ENCODE data around the gene TBX3.
A peak's percentile ranks its signal among the peaks of the same experiment; 100 is the strongest.

Gene TBX3

DNA sequence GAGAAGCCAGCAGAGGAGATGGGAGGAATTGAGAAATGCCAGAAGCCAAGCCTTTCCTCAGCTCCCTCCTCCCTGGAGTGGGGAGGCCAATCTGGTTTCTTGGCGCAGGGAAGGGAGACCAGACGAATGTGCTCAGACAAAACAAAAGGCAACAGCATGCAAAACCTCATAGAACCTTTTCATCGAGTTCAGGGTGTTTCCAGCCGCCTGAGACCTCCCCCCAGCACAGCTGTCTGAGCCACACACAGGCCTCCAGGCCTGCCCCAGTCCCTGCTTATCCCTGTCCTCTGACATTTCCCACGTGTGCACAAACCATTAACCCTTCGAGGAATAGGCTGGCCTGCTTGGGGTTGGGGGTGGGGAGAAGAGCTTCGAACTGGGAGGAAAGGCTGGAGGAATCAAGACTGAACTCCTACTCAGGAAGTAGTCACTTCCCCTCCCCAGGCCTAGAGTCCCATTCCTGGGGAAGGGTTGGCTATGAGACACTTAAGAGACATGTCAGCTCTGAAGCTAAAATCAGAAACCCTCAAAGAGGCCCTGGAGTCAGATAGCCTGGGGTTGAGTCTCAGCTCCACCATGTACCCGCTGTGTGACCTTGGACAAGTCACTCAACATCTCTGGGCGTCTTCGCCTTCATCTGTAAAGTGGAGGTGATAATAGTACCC lies 10.7 kb downstream of the TBX3 start:
- H3K36me3 ChIP-seq (ENCODE audit: insufficient read depth, low read length): peaks cover 39% of the 10 kb centered on the region
- H3K27me3 ChIP-seq (ENCODE audit: insufficient read depth, low read length): no peaks in the 10 kb centered on the region
- peaks cover 8% of the 10 kb centered on the region for H3K79me2 ChIP-seq (ENCODE audit: control insufficient read depth, insufficient read depth, low read length, unreplicated experiment)
- no peaks in the 10 kb centered on the region for H3K4me1 ChIP-seq (ENCODE audit: control insufficient read depth, insufficient read depth, low read length, unreplicated experiment)
- no peak overlapping the region for H3K4me3 ChIP-seq (ENCODE audit: low read depth, low read length)
- no peak overlapping the region for H2AFZ ChIP-seq (ENCODE audit: low read length, unreplicated experiment)
- H3K27ac ChIP-seq (ENCODE audit: low read depth, low read length): 0 out of 2 replicates have a peak overlapping the region, but pooled peaks have one; percentile 4

GRCh38 chr12:114672817-114673168 lies 11.2 kb downstream of the TBX3 start:
- Histone ChIP-seq H2AFZ (ENCODE audit: low read length, unreplicated experiment) (no peak overlapping the region), H3K4me3 (ENCODE audit: low read depth, low read length) (no peak overlapping the region), H3K36me3 (ENCODE audit: insufficient read depth, low read length) (peaks cover 35% of the 10 kb centered on the region), H3K79me2 (ENCODE audit: control insufficient read depth, insufficient read depth, low read length, unreplicated experiment) (peaks cover 5% of the 10 kb centered on the region), H3K27ac (ENCODE audit: low read depth, low read length) (no peak overlapping the region), H3K27me3 (ENCODE audit: insufficient read depth, low read length) (no peaks in the 10 kb centered on the region), H3K4me1 (ENCODE audit: control insufficient read depth, insufficient read depth, low read length, unreplicated experiment) (no peaks in the 10 kb centered on the region)

DNA sequence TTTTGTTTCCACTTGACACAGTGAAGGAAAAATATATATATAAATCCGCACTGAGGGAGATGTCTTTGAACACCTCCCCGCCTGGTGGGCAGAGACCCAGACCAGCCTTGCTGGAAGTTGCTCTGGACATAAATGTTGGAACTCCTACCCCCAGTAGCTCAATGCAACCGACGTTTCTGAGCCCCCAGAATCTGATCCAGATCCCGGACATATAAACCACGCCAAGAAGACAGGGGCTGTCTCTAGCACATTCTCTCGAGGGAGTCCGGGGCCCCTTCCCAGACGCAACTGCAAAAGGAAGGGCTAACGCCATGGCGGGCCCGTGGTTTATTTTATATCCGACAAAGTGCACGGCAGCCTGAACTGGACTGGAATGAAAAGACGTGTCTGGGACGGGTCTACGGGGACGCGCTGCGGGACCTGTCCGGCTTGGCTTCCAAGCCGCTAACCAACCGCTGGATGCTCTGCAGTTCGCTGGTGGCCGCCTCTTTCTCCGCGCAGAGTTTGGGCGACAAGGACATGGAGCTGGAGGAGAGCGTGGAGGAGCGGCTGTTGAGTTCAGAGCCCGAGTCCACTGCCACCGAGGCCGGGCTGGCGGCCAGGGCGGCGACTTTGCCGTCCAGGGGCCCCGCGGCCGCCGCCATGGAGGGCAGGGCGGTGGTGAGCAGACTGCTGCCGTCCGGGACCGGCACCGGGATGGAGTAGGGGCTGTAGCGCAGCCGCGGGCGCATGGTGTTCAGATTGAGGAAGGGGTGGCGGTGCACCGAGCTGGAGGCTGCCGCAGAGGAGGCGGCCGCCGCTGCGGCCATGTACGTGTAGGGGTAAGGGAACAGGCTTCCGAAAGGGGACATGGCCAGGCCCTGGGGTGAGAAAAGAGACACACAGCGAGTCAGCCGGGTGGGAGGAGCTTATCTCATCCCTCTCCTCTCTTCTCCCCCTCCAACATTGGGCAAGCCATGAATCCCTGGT lies 12.2 kb downstream of the TBX3 start:
- no peak overlapping the region for H3K4me3 ChIP-seq (ENCODE audit: low read depth, low read length)
- H3K27me3 ChIP-seq (ENCODE audit: insufficient read depth, low read length): no peaks in the 10 kb centered on the region
- H3K27ac ChIP-seq (ENCODE audit: low read depth, low read length): no peak overlapping the region
- H3K36me3 ChIP-seq (ENCODE audit: insufficient read depth, low read length): peaks cover 26% of the 10 kb centered on the region
- no peaks in the 10 kb centered on the region for H3K4me1 ChIP-seq (ENCODE audit: control insufficient read depth, insufficient read depth, low read length, unreplicated experiment)
- H2AFZ ChIP-seq (ENCODE audit: low read length, unreplicated experiment): no peak overlapping the region
- peaks cover 5% of the 10 kb centered on the region for H3K79me2 ChIP-seq (ENCODE audit: control insufficient read depth, insufficient read depth, low read length, unreplicated experiment)

- H3K27me3 ChIP-seq (ENCODE audit: insufficient read depth, low read length): no peaks in the 10 kb centered on the region
- peaks cover 3% of the 10 kb centered on the region for H3K79me2 ChIP-seq (ENCODE audit: control insufficient read depth, insufficient read depth, low read length, unreplicated experiment)
- H3K4me1 ChIP-seq (ENCODE audit: control insufficient read depth, insufficient read depth, low read length, unreplicated experiment): no peaks in the 10 kb centered on the region
- no peak overlapping the region for H2AFZ ChIP-seq (ENCODE audit: low read length, unreplicated experiment)
- H3K27ac ChIP-seq (ENCODE audit: low read depth, low read length): no peak overlapping the region
- H3K36me3 ChIP-seq (ENCODE audit: insufficient read depth, low read length): peaks cover 20% of the 10 kb centered on the region
- no peak overlapping the region for H3K4me3 ChIP-seq (ENCODE audit: low read depth, low read length)
Measured at GRCh38 chr12:114671066-114671442, 12.9 kb downstream of the TBX3 start.

DNA sequence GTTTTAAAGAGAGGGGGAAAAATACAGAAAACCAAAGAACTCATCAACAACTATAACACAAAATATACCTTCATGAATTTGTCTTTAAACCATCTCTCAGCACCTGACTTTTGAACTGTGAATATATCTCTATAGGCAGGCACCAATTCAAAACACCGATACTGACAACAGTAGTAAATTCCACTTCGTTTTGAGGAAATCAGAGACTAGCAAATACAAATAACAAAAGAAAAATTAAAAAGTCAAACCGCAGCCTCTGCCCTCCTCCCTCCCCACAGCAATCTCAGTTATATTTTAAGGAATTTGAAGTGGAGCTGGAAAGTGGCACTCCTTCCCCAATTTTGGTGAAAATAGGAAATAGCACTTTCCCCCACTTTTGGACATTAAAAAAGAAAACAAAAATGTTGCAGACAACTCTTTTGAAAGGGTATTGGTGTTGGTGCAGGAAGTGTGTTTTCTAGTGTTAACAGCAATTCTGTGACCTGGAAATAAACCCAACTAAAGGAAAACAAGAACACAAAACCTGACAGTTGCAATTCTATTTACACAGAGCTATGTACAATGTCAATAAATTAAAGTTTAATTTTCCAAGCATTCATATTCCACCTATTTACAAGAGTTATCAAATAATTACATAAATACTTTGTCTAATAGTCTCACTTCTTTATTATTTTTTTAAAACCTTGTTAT lies 13.5 kb downstream of the TBX3 start:
- peaks cover 3% of the 10 kb centered on the region for H3K79me2 ChIP-seq (ENCODE audit: control insufficient read depth, insufficient read depth, low read length, unreplicated experiment)
- no peak overlapping the region for H2AFZ ChIP-seq (ENCODE audit: low read length, unreplicated experiment)
- 0 out of 2 replicates have a peak overlapping the region, but pooled peaks have one; percentile 1 for H3K27ac ChIP-seq (ENCODE audit: low read depth, low read length)
- no peaks in the 10 kb centered on the region for H3K4me1 ChIP-seq (ENCODE audit: control insufficient read depth, insufficient read depth, low read length, unreplicated experiment)
- H3K27me3 ChIP-seq (ENCODE audit: insufficient read depth, low read length): no peaks in the 10 kb centered on the region
- H3K4me3 ChIP-seq (ENCODE audit: low read depth, low read length): no peak overlapping the region
- peaks cover 18% of the 10 kb centered on the region for H3K36me3 ChIP-seq (ENCODE audit: insufficient read depth, low read length)

DNA sequence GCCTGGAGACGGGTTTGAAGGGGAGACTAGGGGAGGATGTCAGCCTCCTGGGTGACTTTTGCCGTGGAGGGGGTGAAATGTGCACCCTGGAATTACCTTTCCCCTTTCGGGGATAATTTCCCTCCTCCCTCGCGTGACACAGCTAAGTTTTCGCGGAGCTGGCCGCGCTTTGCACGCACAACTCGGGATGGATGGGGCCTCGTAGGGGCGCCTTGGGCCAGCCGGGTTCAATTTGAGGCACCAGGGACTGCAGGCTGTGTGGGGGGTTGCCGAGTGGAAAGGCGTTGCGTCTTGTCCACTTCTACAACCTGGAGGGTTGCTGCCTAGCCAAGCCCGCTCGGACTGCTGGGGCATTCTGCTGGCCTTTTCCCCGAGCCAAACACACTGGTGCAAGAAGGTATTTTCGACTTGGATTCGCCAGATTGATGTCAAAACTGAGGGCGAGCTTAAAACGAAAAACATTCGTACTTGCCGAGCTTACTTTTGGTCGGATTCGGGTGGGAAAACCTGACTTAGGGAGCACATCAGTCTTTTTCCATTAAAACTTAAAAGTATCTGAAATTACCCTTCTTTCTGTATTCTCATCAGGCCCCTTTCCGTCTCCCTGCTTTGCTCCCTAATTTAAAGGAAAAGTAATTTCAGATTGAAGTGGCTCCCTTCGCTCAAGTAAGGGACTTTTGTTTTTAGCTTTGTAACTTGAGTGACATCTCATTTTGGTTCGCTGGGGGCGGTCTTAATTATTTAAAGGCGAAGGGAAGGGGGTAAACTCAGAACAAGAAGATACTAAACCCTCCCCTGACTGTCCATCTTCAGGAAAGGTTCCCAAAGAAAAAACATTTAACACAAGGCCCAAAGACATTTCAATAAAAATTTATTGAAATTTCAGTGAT lies 14.3 kb downstream of the TBX3 start:
- Histone ChIP-seq H3K27me3 (ENCODE audit: insufficient read depth, low read length) (no peaks in the 10 kb centered on the region), H2AFZ (ENCODE audit: low read length, unreplicated experiment) (no peak overlapping the region), H3K79me2 (ENCODE audit: control insufficient read depth, insufficient read depth, low read length, unreplicated experiment) (peaks cover 3% of the 10 kb centered on the region), H3K4me3 (ENCODE audit: low read depth, low read length) (no peak overlapping the region), H3K4me1 (ENCODE audit: control insufficient read depth, insufficient read depth, low read length, unreplicated experiment) (no peaks in the 10 kb centered on the region), H3K36me3 (ENCODE audit: insufficient read depth, low read length) (peaks cover 11% of the 10 kb centered on the region), H3K27ac (ENCODE audit: low read depth, low read length) (peak overlapping the region; percentile 1; the same call in 1 of the 2 replicates)

DNA sequence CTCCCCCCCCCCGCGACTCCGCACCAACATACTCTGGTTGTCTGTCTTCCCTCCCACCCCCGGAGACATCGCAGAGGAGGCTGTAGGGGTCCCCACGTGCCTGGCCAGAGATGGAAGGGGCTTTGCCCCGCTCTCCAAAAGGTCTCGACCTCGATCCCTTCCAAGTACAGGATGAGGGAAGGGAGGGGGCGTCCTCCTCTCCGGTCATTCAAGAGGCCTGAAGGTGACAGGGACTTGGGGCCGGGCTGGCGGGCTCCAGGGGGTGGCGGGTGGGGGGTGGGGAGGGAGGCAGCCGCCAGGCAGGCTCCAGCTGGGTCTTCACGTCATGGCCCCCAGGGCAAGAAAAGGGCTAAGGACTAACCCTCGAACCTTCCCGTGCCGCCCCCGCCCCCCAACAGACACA lies 15.1 kb downstream of the TBX3 start:
- Histone ChIP-seq H3K4me3 (ENCODE audit: low read depth, low read length) (peak overlapping the region; percentile 77; the same call in 1 of the 2 replicates), H3K27me3 (ENCODE audit: insufficient read depth, low read length) (no peaks in the 10 kb centered on the region), H3K79me2 (ENCODE audit: control insufficient read depth, insufficient read depth, low read length, unreplicated experiment) (peaks cover 3% of the 10 kb centered on the region), H3K27ac (ENCODE audit: low read depth, low read length) (no peak overlapping the region), H3K4me1 (ENCODE audit: control insufficient read depth, insufficient read depth, low read length, unreplicated experiment) (no peaks in the 10 kb centered on the region), H3K36me3 (ENCODE audit: insufficient read depth, low read length) (peaks cover 8% of the 10 kb centered on the region), H2AFZ (ENCODE audit: low read length, unreplicated experiment) (no peak overlapping the region)

DNA sequence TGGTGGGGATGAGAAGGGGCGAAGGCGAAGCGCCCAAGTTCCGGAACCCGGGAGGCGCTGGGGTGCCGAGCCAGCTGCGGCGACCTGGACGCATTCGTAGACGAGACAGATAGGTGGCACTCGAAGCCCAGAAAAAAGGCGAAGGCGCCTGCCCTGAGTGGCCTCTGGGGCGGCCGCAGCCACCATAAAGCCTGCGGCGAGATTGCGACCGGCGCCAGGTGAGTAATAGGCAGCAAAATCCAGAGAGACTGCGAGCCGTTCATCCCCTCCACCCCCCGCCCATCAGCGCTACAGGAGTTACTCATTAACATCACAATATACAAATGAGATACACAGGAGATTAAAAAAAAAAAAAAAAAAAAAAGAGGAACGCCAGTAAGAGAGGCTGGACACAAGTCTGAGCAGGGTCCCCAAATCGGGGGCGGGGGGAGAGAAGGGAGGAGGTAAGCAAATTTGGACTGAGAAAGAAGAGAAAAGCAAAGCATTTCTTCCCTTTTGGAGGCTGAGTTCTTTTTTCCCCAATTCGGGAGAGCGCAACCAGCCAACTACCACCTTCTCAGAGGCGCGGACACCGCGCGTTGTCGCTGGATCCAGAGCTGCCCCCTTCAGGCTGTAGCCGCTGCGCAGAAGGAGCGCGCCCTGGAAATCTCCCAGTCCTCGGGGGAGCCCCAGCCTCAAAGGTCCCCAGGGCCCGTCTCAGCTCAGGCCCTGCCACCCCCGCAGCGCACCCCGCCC lies 15.7 kb downstream of the TBX3 start:
- H3K79me2 ChIP-seq (ENCODE audit: control insufficient read depth, insufficient read depth, low read length, unreplicated experiment): peaks cover 2% of the 10 kb centered on the region
- no peaks in the 10 kb centered on the region for H3K27me3 ChIP-seq (ENCODE audit: insufficient read depth, low read length)
- peak overlapping the region; percentile 77 for H3K4me3 ChIP-seq (ENCODE audit: low read depth, low read length)
- H3K36me3 ChIP-seq (ENCODE audit: insufficient read depth, low read length): peaks cover 5% of the 10 kb centered on the region; the same call in 1 of the 2 replicates
- no peak overlapping the region for H3K27ac ChIP-seq (ENCODE audit: low read depth, low read length)
- peak overlapping the region; percentile 76 for H2AFZ ChIP-seq (ENCODE audit: low read length, unreplicated experiment)
- no peaks in the 10 kb centered on the region for H3K4me1 ChIP-seq (ENCODE audit: control insufficient read depth, insufficient read depth, low read length, unreplicated experiment)

DNA sequence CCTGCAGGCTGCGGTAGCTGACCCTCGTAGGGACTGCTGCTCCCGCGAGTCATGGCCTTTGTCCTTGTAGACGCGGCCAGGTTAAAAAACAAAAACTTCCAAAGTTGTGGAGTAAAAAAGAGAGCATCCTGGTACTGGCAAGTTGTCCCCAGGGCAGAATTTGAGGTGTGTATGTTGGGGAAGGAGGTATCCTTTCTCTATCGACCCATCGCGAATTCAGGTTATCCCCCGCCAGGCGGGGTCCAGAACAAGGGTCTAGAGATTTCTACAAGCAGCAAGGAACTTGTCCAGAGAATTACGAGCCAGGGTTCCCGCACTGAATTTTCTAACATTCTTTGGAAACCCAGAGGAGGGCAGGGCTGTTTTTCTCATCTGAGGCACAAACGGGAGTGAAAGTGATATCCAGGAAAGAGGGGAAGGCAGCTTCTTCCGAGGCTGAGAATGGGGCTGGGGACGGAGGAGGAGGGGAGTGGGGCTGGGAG lies 16.3 kb downstream of the TBX3 start:
- Histone ChIP-seq H2AFZ (ENCODE audit: low read length, unreplicated experiment) (peak overlapping the region; percentile 76), H3K79me2 (ENCODE audit: control insufficient read depth, insufficient read depth, low read length, unreplicated experiment) (no peaks in the 10 kb centered on the region), H3K27me3 (ENCODE audit: insufficient read depth, low read length) (no peaks in the 10 kb centered on the region), H3K4me3 (ENCODE audit: low read depth, low read length) (peak overlapping the region; percentile 77), H3K36me3 (ENCODE audit: insufficient read depth, low read length) (peaks cover 5% of the 10 kb centered on the region; the same call in 1 of the 2 replicates), H3K4me1 (ENCODE audit: control insufficient read depth, insufficient read depth, low read length, unreplicated experiment) (no peaks in the 10 kb centered on the region), H3K27ac (ENCODE audit: low read depth, low read length) (no peak overlapping the region)
